Measurements from ENCODE around the gene WDR20. TPM values are rescaled to one million over a fixed set of nuclear protein-coding genes. Genes with fewer than 3 reads are reported as not detected.

WDR20 gene
- polyA plus RNA-seq, 1 donor (not counting 4 experiments of a cell fraction or from before 2014, with no cell fraction given): 24.5 TPM

DNA sequence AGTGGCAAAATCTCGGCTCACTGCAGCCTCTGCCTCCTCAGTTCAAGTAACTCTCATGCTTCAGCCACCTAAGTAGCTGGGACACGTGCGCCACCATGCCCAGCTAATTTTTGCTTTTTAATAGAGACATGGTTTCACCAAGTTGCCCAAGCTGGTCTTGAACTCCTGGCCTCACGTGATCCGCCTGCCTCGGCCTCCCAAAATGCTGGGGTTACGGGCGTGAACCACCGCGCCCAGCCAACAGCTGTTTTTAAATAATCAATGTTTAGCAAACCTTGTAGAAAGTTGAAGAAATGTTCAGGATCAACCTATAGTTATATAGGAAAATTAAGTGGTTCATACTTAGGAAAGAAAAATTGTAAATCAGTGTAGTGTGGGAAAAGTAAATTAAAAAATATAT is 46.9 kb upstream of the WDR20 start:
- no peaks in the 10 kb centered on the region for H3K79me2 ChIP-seq (ENCODE audit: control insufficient read depth, insufficient read depth, low read length)
- TF ChIP-seq EZH2 (IDR thresholded peaks at IDR 0.05; ENCODE audit: low read length): no peak
- no peak overlapping the region for H3K4me2 ChIP-seq (ENCODE audit: control insufficient read depth, extremely low read depth, insufficient read depth, low read depth, low read length)
- H3K4me3 ChIP-seq (ENCODE audit: control insufficient read depth in 2 of 3, extremely low read depth in 1 of 3, insufficient read depth in 2 of 3, low read depth in 1 of 3, low read length in 3 of 3): no peak overlapping the region
- no peaks in the 10 kb centered on the region for H4K20me1 ChIP-seq (ENCODE audit: control insufficient read depth, extremely low read depth, insufficient read depth, low read length)
- no peaks in the 10 kb centered on the region for H3K27me3 ChIP-seq (ENCODE audit: control insufficient read depth, extremely low read depth, insufficient read depth, low read length)
- FAIRE-seq (no peak), DNase-seq (ENCODE audit: low read depth, low spot score) (no peak)
- no peak overlapping the region for H3K27ac ChIP-seq (ENCODE audit: control insufficient read depth, insufficient read depth, low read length)
- H3K36me3 ChIP-seq (ENCODE audit: control insufficient read depth in 2 of 2, extremely low read depth in 1 of 2, insufficient read depth in 2 of 2, low read length in 2 of 2): no peaks in the 10 kb centered on the region
- no peak overlapping the region for H3K9ac ChIP-seq (ENCODE audit: control insufficient read depth, extremely low read depth, insufficient read depth, low read length)
- peaks cover 23% of the 10 kb centered on the region for H3K4me1 ChIP-seq (ENCODE audit: control insufficient read depth, extremely low read depth, insufficient read depth, low read length)
- no peaks in the 10 kb centered on the region for H3K9me3 ChIP-seq (ENCODE audit: control insufficient read depth, low read depth, low read length)
- no peaks in the 10 kb centered on the region for H3K9me1 ChIP-seq (ENCODE audit: control insufficient read depth, extremely low read depth, insufficient read depth, low read length)
- dilution Hi-C loops (cut with MboI; ENCODE audit: extremely low pct_ligation_motif_present, low sequenced_read_pairs): no loop called here
- H2AFZ ChIP-seq (ENCODE audit: control insufficient read depth, low read length): no peak overlapping the region

DNA sequence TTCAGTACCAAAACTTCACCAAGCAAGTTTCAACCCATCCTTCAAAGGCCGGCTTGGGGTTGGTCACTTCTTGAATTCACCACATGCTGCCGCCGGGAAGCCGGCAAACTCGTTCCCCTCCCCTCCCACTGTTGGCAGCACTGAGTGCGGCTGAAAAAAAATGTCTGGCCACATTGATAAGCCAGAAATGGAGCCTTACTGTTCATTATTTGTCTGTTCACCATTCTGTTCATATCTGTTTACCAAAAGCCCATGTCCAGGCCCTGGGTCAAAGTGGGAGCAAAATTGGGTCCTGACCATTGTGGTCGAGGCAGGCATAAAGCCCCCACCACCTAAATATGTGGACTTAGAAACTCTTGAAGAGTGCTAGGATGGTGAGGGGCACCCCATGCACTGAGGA is 45.6 kb upstream of the WDR20 start:
- no peak overlapping the region for H3K27ac ChIP-seq (ENCODE audit: control insufficient read depth, insufficient read depth, low read length)
- no peak overlapping the region for H3K4me3 ChIP-seq (ENCODE audit: control insufficient read depth in 2 of 3, extremely low read depth in 1 of 3, insufficient read depth in 2 of 3, low read depth in 1 of 3, low read length in 3 of 3)
- no peaks in the 10 kb centered on the region for H3K79me2 ChIP-seq (ENCODE audit: control insufficient read depth, insufficient read depth, low read length)
- H3K9ac ChIP-seq (ENCODE audit: control insufficient read depth, extremely low read depth, insufficient read depth, low read length): no peak overlapping the region
- DNase-seq (ENCODE audit: low read depth, low spot score) (no peak), FAIRE-seq (no peak)
- TF ChIP-seq EZH2 (IDR thresholded peaks at IDR 0.05; ENCODE audit: low read length): no peak
- TF ChIP-seq, protein P1, sequence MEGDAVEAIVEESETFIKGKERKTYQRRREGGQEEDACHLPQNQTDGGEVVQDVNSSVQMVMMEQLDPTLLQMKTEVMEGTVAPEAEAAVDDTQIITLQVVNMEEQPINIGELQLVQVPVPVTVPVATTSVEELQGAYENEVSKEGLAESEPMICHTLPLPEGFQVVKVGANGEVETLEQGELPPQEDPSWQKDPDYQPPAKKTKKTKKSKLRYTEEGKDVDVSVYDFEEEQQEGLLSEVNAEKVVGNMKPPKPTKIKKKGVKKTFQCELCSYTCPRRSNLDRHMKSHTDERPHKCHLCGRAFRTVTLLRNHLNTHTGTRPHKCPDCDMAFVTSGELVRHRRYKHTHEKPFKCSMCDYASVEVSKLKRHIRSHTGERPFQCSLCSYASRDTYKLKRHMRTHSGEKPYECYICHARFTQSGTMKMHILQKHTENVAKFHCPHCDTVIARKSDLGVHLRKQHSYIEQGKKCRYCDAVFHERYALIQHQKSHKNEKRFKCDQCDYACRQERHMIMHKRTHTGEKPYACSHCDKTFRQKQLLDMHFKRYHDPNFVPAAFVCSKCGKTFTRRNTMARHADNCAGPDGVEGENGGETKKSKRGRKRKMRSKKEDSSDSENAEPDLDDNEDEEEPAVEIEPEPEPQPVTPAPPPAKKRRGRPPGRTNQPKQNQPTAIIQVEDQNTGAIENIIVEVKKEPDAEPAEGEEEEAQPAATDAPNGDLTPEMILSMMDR (optimal IDR thresholded peaks at IDR 0.05 in 1 of 3, IDR thresholded peaks at IDR 0.05 in 1 of 3, conservative IDR thresholded peaks at IDR 0.05 in 1 of 3; ENCODE audit: extremely low read depth in 1 of 3, insufficient read depth in 2 of 3, low read length in 3 of 3): no peak
- no peaks in the 10 kb centered on the region for H3K36me3 ChIP-seq (ENCODE audit: control insufficient read depth in 2 of 2, extremely low read depth in 1 of 2, insufficient read depth in 2 of 2, low read length in 2 of 2)
- dilution Hi-C loops (cut with MboI; ENCODE audit: extremely low pct_ligation_motif_present, low sequenced_read_pairs): no loop called here
- H3K27me3 ChIP-seq (ENCODE audit: control insufficient read depth, extremely low read depth, insufficient read depth, low read length): no peaks in the 10 kb centered on the region
- H4K20me1 ChIP-seq (ENCODE audit: control insufficient read depth, extremely low read depth, insufficient read depth, low read length): no peaks in the 10 kb centered on the region
- no peaks in the 10 kb centered on the region for H3K9me3 ChIP-seq (ENCODE audit: control insufficient read depth, low read depth, low read length)
- H2AFZ ChIP-seq (ENCODE audit: control insufficient read depth, low read length): no peak overlapping the region
- H3K9me1 ChIP-seq (ENCODE audit: control insufficient read depth, extremely low read depth, insufficient read depth, low read length): no peaks in the 10 kb centered on the region
- H3K4me2 ChIP-seq (ENCODE audit: control insufficient read depth, extremely low read depth, insufficient read depth, low read depth, low read length): no peak overlapping the region
- H3K4me1 ChIP-seq (ENCODE audit: control insufficient read depth, extremely low read depth, insufficient read depth, low read length): peaks cover 14% of the 10 kb centered on the region

DNA sequence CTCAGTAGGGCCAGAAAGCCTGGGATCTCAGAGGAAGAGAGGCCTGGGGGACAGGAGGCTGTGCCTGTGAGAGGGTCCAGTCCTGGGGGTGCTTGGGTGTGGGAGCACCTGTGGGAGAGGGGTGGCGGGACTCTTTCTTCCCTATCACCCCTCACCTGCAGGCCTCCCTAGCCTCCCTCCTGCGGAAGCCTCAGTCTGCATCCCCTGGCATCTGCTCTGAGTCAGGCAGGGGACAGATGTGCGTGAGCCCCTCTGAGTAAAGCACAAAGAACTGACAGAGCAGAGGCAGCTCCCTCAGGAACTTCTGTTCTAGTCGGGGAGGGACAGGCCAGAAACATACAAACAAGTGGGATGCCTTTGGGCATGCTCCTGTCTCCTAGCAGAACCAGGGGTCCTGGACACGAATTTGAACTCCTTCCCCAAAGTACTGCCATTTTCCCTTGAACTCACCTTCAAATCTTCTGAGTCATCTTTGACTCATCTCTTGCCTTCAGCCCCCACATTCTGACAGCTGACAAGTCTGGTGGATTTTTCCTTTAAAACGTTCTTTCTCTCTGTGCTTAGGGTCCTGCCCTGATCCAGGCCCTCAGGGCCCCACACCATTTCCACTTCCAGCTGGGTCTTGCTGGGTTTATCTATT is 44.3 kb upstream of the WDR20 start:
- Histone ChIP-seq H3K27me3 (ENCODE audit: control insufficient read depth, extremely low read depth, insufficient read depth, low read length) (no peaks in the 10 kb centered on the region), H3K4me3 (ENCODE audit: control insufficient read depth in 2 of 3, extremely low read depth in 1 of 3, insufficient read depth in 2 of 3, low read depth in 1 of 3, low read length in 3 of 3) (no peak overlapping the region), H3K27ac (ENCODE audit: control insufficient read depth, insufficient read depth, low read length) (no peak overlapping the region), H3K36me3 (ENCODE audit: control insufficient read depth in 2 of 2, extremely low read depth in 1 of 2, insufficient read depth in 2 of 2, low read length in 2 of 2) (peaks cover 0 to 2% of the 10 kb centered on the region in 2 experiments), H3K4me1 (ENCODE audit: control insufficient read depth, extremely low read depth, insufficient read depth, low read length) (peaks cover 14% of the 10 kb centered on the region), H4K20me1 (ENCODE audit: control insufficient read depth, extremely low read depth, insufficient read depth, low read length) (no peaks in the 10 kb centered on the region), H3K79me2 (ENCODE audit: control insufficient read depth, insufficient read depth, low read length) (no peaks in the 10 kb centered on the region), H2AFZ (ENCODE audit: control insufficient read depth, low read length) (no peak overlapping the region), H3K9me3 (ENCODE audit: control insufficient read depth, low read depth, low read length) (no peaks in the 10 kb centered on the region), H3K9me1 (ENCODE audit: control insufficient read depth, extremely low read depth, insufficient read depth, low read length) (no peaks in the 10 kb centered on the region), H3K4me2 (ENCODE audit: control insufficient read depth, extremely low read depth, insufficient read depth, low read depth, low read length) (no peak overlapping the region), H3K9ac (ENCODE audit: control insufficient read depth, extremely low read depth, insufficient read depth, low read length) (no peak overlapping the region)
- no peak for TF ChIP-seq EZH2 (IDR thresholded peaks at IDR 0.05; ENCODE audit: low read length)
- TF ChIP-seq, protein P1 (optimal IDR thresholded peaks at IDR 0.05 in 1 of 3, IDR thresholded peaks at IDR 0.05 in 1 of 3, conservative IDR thresholded peaks at IDR 0.05 in 1 of 3; ENCODE audit: extremely low read depth in 1 of 3, insufficient read depth in 2 of 3, low read length in 3 of 3): no peak
- FAIRE-seq (no peak), DNase-seq (ENCODE audit: low read depth, low spot score) (no peak)
- dilution Hi-C loops (cut with MboI; ENCODE audit: extremely low pct_ligation_motif_present, low sequenced_read_pairs): no loop called here
